Fibroblast of lung (primary cell): ENCODE data around the gene C19orf67. TPM values are rescaled to one million over a fixed set of nuclear protein-coding genes. Genes with fewer than 3 reads are reported as not detected.
"Not testable (repeated sequence)": the region's sequence is repeated elsewhere in the genome, so short reads cannot be mapped to it uniquely, and the experiment has no call there.

Experiments
- DNase-seq, 2 donors: peaks; one replicate each; pipeline versions ENCODE4 v3.0.0 to v3.0.0-alpha.2; 2010; ENCODE audit warnings: low read depth in 2 of 2
- H2AFZ ChIP-seq: 2 replicates; pipeline ENCODE4 v1.5.1; 2012; ENCODE audit warnings: low read length, control low read depth, inconsistent platforms
- H3K27ac ChIP-seq: 2 replicates; pipeline ENCODE4 v1.5.1; 2011; ENCODE audit warnings: low read length, control low read depth; ENCODE audit not compliant: insufficient read depth
- H3K27me3 ChIP-seq: 2 replicates; pipeline ENCODE4 v1.5.1; 2011; ENCODE audit warnings: mild to moderate bottlenecking, low read length; ENCODE audit not compliant: control insufficient read depth, insufficient read depth
- H3K36me3 ChIP-seq: 2 replicates; pipeline ENCODE4 v1.5.1; 2011; ENCODE audit warnings: low read length; ENCODE audit not compliant: control insufficient read depth, insufficient read depth
- H3K4me1 ChIP-seq: 2 replicates; pipeline ENCODE4 v1.5.1; 2011; ENCODE audit warnings: low read length; ENCODE audit not compliant: control insufficient read depth, insufficient read depth; ENCODE audit errors: extremely low read depth
- H3K4me2 ChIP-seq: 2 replicates; pipeline ENCODE4 v1.5.1; 2011; ENCODE audit warnings: low read length, control low read depth; ENCODE audit not compliant: insufficient read depth; ENCODE audit errors: extremely low read depth
- H3K4me3 ChIP-seq, 4 experiments: fragments of 200-600 bp in 1 of 4; sonication (generic) in 1 of 4; replicated peaks in 1 of 4; 2 replicates each; pipeline ENCODE4 v1.5.1; 2011 to 2016; ENCODE audit warnings: low read length in 4 of 4, low read depth in 3 of 4, mild to moderate bottlenecking in 3 of 4, control low read depth in 2 of 4, inconsistent platforms in 1 of 4, mixed read lengths in 1 of 4; ENCODE audit not compliant: insufficient read depth in 1 of 4; ENCODE audit errors: control extremely low read depth in 1 of 4
- H3K79me2 ChIP-seq: 2 replicates; pipeline ENCODE4 v1.5.1; 2012; ENCODE audit warnings: mild to moderate bottlenecking, low read length, inconsistent platforms; ENCODE audit not compliant: control insufficient read depth, insufficient read depth
- H3K9ac ChIP-seq: 2 replicates; pipeline ENCODE4 v1.5.1; 2011; ENCODE audit warnings: mild to moderate bottlenecking, low read length, control low read depth; ENCODE audit not compliant: insufficient read depth
- H3K9me3 ChIP-seq: 2 replicates; pipeline ENCODE4 v1.5.1; 2012; ENCODE audit warnings: low read depth, low read length; ENCODE audit not compliant: control insufficient read depth, insufficient read depth
- H4K20me1 ChIP-seq: 2 replicates; pipeline ENCODE4 v1.5.1; 2011; ENCODE audit warnings: low read length; ENCODE audit not compliant: control insufficient read depth, insufficient read depth; ENCODE audit errors: extremely low read depth
- CTCF ChIP-seq, 2 donors: IDR thresholded peaks in 1 of 2; conservative IDR thresholded peaks in 1 of 2; 1 replicate in 1 of 2; 2 replicates in 1 of 2; pipeline ENCODE4 v1.5.1; 2011 to 2012; ENCODE audit warnings: low read length in 2 of 2, control low read depth in 1 of 2, inconsistent platforms in 1 of 2, low read depth in 1 of 2, mild to moderate bottlenecking in 1 of 2
- EZH2 ChIP-seq: IDR thresholded peaks from 2 replicates; pipeline ENCODE4 v1.5.1; 2012; ENCODE audit warnings: low read length, control low read depth, mild to moderate bottlenecking; ENCODE audit errors: missing control alignments
- polyA plus RNA-seq, 2 donors: library from polyadenylated mRNA; depleted of rRNA in 1 of 2; stranded (reverse) in 1 of 2; unstranded in 1 of 2; fragments of >200 nt; gene quantifications; 2 replicates each; pipeline ENCODE4 v1.2.1, GENCODE V29; 2011 to 2012; ENCODE audit warnings: missing spikeins in 1 of 2
- total RNA-seq: library from RNA; depleted of rRNA; stranded (reverse); fragments of >200 nt; gene quantifications from 2 replicates; pipeline ENCODE4 v1.2.1, GENCODE V29; 2014

C19orf67 gene
- total and polyA plus RNA-seq, 2 donors (not counting 1 experiment from before 2014, with no cell fraction given) = not detected

- no peaks in the 10 kb centered on the region for H3K36me3 ChIP-seq
- no peaks in the 10 kb centered on the region for H3K4me1 ChIP-seq
- H3K4me3 ChIP-seq = no peak overlapping the region
- no peaks in the 10 kb centered on the region for H3K79me2 ChIP-seq
- no peak overlapping the region for H3K9ac ChIP-seq
- no peaks in the 10 kb centered on the region for H3K9me3 ChIP-seq
- H3K27ac ChIP-seq = no peak overlapping the region
- no peaks in the 10 kb centered on the region for H4K20me1 ChIP-seq
- TF ChIP-seq EZH2 (no peak), CTCF (conservative IDR thresholded peaks at IDR 0.05 in 1 of 2, IDR thresholded peaks at IDR 0.05 in 1 of 2; ENCODE audit: low read depth in 1 of 2, low read length in 2 of 2) (peak; percentile 77 to 86)
- H3K4me2 ChIP-seq = no peak overlapping the region
- DNase-seq = peak in 1 of 2 donors; percentile 10
- no peaks in the 10 kb centered on the region for H3K27me3 ChIP-seq
- no peak overlapping the region for H2AFZ ChIP-seq
These were observed 37.0 kb downstream of the C19orf67 start for GRCh38 chr19:14048443-14049153.

- H4K20me1 ChIP-seq, H3K27ac ChIP-seq, H3K9ac ChIP-seq, DNase-seq, H3K4me3 ChIP-seq, H3K79me2 ChIP-seq, H3K4me2 ChIP-seq, H3K4me1 ChIP-seq, H3K36me3 ChIP-seq, H3K27me3 ChIP-seq, H3K9me3 ChIP-seq, H2AFZ ChIP-seq: not testable (repeated sequence)
These were observed 37.7 kb downstream of the C19orf67 start for GRCh38 chr19:14047866-14048265.

- H3K27me3 ChIP-seq, H3K4me2 ChIP-seq, H3K9me3 ChIP-seq, H3K4me3 ChIP-seq, H3K4me1 ChIP-seq, H3K36me3 ChIP-seq, H3K27ac ChIP-seq, H3K79me2 ChIP-seq, H3K9ac ChIP-seq, H4K20me1 ChIP-seq: not testable (repeated sequence)
- peak; percentile 43 to 70 for DNase-seq
- peak; percentile 47 to 62 for TF ChIP-seq CTCF (conservative IDR thresholded peaks at IDR 0.05 in 1 of 2, IDR thresholded peaks at IDR 0.05 in 1 of 2; ENCODE audit: low read depth in 1 of 2, low read length in 2 of 2)
- peak overlapping the region; percentile 24 for H2AFZ ChIP-seq
These were observed 42.6 kb downstream of the C19orf67 start for GRCh38 chr19:14042659-14043608.
